Adrenal gland (tissue), 5 donors: ENCODE data around the gene PSTPIP1.

Experiments
- POLR2A ChIP-seq, 2 donors: fragments of 450-650 bp; IDR thresholded peaks; one replicate each; pipeline ENCODE4 v1.6.1; 2017; ENCODE audit warnings: antibody characterized with exemption in 2 of 2, mild to moderate bottlenecking in 2 of 2, moderate library complexity in 1 of 2
- TF ChIP-seq, protein P1 (sequence below), 6 experiments: fragments of 450-650 bp in 4 of 6; fragments of 200-600 bp in 2 of 6; sonication (generic) in 1 of 6; IDR thresholded peaks; 1 replicate in 5 of 6; 2 replicates in 1 of 6; pipeline versions ENCODE4 v1.5.1 to v1.8.0; 2016 to 2021; ENCODE audit warnings: antibody characterized with exemption in 6 of 6, mild to moderate bottlenecking in 2 of 6, moderate library complexity in 1 of 6
- donor health status: DM: no; HTN: no; CAD: no.

GRCh38 chr15:76991741-76992645, 2.9 kb upstream of the PSTPIP1 start:
- TF ChIP-seq, protein P1, sequence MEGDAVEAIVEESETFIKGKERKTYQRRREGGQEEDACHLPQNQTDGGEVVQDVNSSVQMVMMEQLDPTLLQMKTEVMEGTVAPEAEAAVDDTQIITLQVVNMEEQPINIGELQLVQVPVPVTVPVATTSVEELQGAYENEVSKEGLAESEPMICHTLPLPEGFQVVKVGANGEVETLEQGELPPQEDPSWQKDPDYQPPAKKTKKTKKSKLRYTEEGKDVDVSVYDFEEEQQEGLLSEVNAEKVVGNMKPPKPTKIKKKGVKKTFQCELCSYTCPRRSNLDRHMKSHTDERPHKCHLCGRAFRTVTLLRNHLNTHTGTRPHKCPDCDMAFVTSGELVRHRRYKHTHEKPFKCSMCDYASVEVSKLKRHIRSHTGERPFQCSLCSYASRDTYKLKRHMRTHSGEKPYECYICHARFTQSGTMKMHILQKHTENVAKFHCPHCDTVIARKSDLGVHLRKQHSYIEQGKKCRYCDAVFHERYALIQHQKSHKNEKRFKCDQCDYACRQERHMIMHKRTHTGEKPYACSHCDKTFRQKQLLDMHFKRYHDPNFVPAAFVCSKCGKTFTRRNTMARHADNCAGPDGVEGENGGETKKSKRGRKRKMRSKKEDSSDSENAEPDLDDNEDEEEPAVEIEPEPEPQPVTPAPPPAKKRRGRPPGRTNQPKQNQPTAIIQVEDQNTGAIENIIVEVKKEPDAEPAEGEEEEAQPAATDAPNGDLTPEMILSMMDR (IDR thresholded peaks at IDR 0.05): no peak
- TF ChIP-seq POLR2A (IDR thresholded peaks at IDR 0.05): no peak
